Testis (tissue), 3 donors: ENCODE measurements around the gene ALDOA. TPM values are rescaled to one million over a fixed set of nuclear protein-coding genes. Genes with fewer than 3 reads are reported as not detected.
"Not testable (repeated sequence)": the region's sequence is repeated elsewhere in the genome, so short reads cannot be mapped to it uniquely, and the experiment has no call there.

Experiments used
- DNase-seq: peaks from one replicate; pipeline ENCODE4 v3.0.0-alpha.2; 2019
- H3K27ac ChIP-seq, 2 donors: fragments of 200-600 bp; sonication (generic); one replicate each; pipeline ENCODE4 v1.5.1; 2019
- H3K27me3 ChIP-seq: fragments of 200-600 bp; sonication (generic); one replicate; pipeline ENCODE4 v1.5.1; 2019
- H3K36me3 ChIP-seq: fragments of 200-600 bp; sonication (generic); one replicate; pipeline ENCODE4 v1.5.1; 2017; ENCODE audit warnings: low read depth; ENCODE audit errors: missing control alignments
- H3K4me1 ChIP-seq: fragments of 200-600 bp; sonication (generic); one replicate; pipeline ENCODE4 v1.5.1; 2019
- H3K4me3 ChIP-seq, 2 donors: fragments of 200-600 bp; sonication (generic); one replicate each; pipeline ENCODE4 v1.5.1; 2017 to 2019
- H3K9me3 ChIP-seq: fragments of 200-600 bp; sonication (generic); one replicate; pipeline ENCODE4 v1.5.1; 2017
- CTCF ChIP-seq, 3 experiments: fragments of 450-650 bp in 2 of 3; fragments of 200-600 bp in 1 of 3; sonication (generic) in 1 of 3; IDR thresholded peaks; one replicate each; pipeline ENCODE4 v1.5.1; 2016 to 2019; ENCODE audit warnings: antibody characterized with exemption in 3 of 3, mild to moderate bottlenecking in 2 of 3, moderate library complexity in 1 of 3
- POLR2A ChIP-seq: fragments of 450-650 bp; IDR thresholded peaks from one replicate; pipeline ENCODE4 v1.6.1; 2017; ENCODE audit warnings: antibody characterized with exemption, mild to moderate bottlenecking, moderate library complexity
- WGBS, 2 donors: methylation state at CpG; one replicate each; pipeline ENCODE4 v1.1.5; 2018; 5-methylcytosine and 5-hydroxymethylcytosine counted together
- intact Hi-C: fragments of 100-400 bp; cut with DNase I; formaldehyde crosslinking; loops from one replicate; pipeline ENCODE4 v1.15.1; 2023; ENCODE audit warnings: low total_unique reads
- polyA plus RNA-seq: library from polyadenylated mRNA; stranded (reverse); fragments of 350-450 nt; fragmentation: Illumina TruSeq; extraction: RNeasy Lipid Tissue Mini Kit (QIAGEN cat#74804); gene quantifications from one replicate; pipeline ENCODE4 v1.2.3, GENCODE V29; 2014; ENCODE audit warnings: low read depth, low replicate concordance; ENCODE audit not compliant: insufficient read depth
- total RNA-seq, 2 donors: library from RNA; depleted of rRNA; stranded (reverse); fragments of >200 nt; gene quantifications; one replicate each; pipeline ENCODE4 v1.2.3, GENCODE V29; 2016

The ALDOA gene
- total and polyA plus RNA-seq, 3 donors from 2014 or later = 373 to 521 (median 467) TPM

DNA sequence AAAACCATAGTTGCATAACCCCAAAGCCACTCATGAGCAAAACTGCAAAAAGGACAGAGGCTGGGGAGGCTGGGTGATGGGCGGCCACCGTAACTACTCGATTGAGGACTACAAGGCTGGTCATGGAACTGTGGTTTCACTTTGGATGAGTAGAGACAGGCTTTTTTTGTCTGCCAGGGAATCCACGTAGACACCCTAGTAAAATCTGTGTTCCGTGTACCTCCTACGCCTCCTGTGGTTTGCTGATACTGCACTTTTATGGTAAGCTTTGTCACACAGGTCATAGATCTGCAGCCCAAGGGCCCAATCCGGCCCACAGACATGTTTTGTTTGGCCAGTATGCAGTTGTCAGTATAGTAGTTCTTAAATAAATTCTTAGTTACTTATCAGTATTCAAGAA is 32.3 kb upstream of the ALDOA start:
- no peak for DNase-seq
- Histone ChIP-seq H3K4me1 (peaks cover 9% of the 10 kb centered on the region), H3K4me3 (no peak overlapping the region), H3K27ac (no peak overlapping the region), H3K9me3 (no peaks in the 10 kb centered on the region), H3K36me3 (no peaks in the 10 kb centered on the region), H3K27me3 (no peaks in the 10 kb centered on the region)
- WGBS, 2 donors = 73 to 77% methylated on average over 7 of the region's 7 CpGs
- intact Hi-C loops = no loop called here
- no peak for TF ChIP-seq POLR2A
- TF ChIP-seq CTCF (IDR thresholded peaks at IDR 0.05) = no peak

DNA sequence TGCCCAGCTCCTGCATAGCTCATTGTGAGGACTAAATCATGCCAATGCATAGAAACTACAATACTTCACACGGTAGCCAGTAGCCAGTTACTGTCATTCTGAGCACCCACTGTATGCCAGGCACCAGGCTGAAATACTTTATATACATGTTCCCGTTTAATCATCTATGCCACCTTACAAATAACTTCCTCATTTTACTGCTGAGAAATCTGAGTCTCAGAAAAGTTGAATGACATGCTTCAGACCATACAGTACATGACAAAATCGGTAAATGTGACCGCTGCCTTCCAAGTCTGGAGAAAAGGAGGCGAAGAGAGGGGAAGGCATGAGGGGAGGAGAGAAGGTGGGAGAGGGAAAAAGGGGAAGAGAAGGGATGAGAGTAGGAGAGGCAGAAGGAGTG is 25.3 kb upstream of the ALDOA start:
- no peak for TF ChIP-seq POLR2A
- no peak for TF ChIP-seq CTCF (IDR thresholded peaks at IDR 0.05)
- intact Hi-C loops = no loop called here
- Histone ChIP-seq H3K4me1 (no peaks in the 10 kb centered on the region), H3K9me3 (no peaks in the 10 kb centered on the region), H3K36me3 (no peaks in the 10 kb centered on the region), H3K27me3 (no peaks in the 10 kb centered on the region), H3K4me3 (no peak overlapping the region), H3K27ac (no peak overlapping the region)
- 80 to 85% methylated on average over 5 of the region's 5 CpGs for WGBS, 2 donors
- no peak for DNase-seq

DNA sequence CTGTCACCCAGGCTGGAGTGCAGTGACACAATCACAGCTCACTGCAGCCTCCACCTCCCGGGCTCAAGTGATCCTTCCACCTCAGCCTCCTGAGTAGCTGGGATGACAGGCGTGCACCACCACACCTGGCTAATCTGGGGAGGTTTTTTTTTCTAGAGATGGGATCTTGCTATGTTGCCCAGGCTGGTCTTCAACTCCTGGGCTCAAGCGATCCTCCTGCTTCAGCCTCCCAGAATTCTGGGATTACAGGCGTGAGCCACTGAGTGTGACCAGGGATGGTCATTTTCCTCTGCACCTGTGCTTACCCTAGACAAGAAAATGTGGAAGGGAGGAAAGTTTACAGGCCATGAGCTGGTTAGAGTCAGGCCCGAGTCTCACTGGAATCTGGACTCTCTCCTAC is 24.9 kb upstream of the ALDOA start:
- H3K4me1 ChIP-seq, H3K36me3 ChIP-seq, H3K9me3 ChIP-seq, H3K4me3 ChIP-seq, DNase-seq, H3K27ac ChIP-seq, intact Hi-C loops, H3K27me3 ChIP-seq: not testable (repeated sequence)
- 86% methylated on average over 5 of the region's 5 CpGs for WGBS, 2 donors

GRCh38 chr16:30041841-30042240 is 23.7 kb upstream of the ALDOA start:
- Histone ChIP-seq H3K27me3 (no peaks in the 10 kb centered on the region), H3K9me3 (no peaks in the 10 kb centered on the region), H3K4me1 (no peaks in the 10 kb centered on the region), H3K36me3 (no peaks in the 10 kb centered on the region), H3K4me3 (no peak overlapping the region), H3K27ac (no peak overlapping the region)
- intact Hi-C loops = no loop called here
- peak; percentile 16 to 52 (median 22) for TF ChIP-seq CTCF (IDR thresholded peaks at IDR 0.05)
- no peak for TF ChIP-seq POLR2A
- DNase-seq = no peak
- WGBS, 2 donors = 36 to 47% methylated on average over 5 of the region's 5 CpGs

- intact Hi-C loops = no loop called here
- WGBS, 2 donors = 69 to 73% methylated on average over 8 of the region's 8 CpGs
Observed at GRCh38 chr16:30046178-30046577, 19.4 kb upstream of the ALDOA start.

More at GRCh38 chr16:30046178-30046577, 19.4 kb upstream of the ALDOA start:
- Histone ChIP-seq H3K4me1 (no peaks in the 10 kb centered on the region), H3K27me3 (no peaks in the 10 kb centered on the region), H3K27ac (no peak overlapping the region), H3K36me3 (no peaks in the 10 kb centered on the region), H3K4me3 (no peak overlapping the region), H3K9me3 (no peaks in the 10 kb centered on the region)
- DNase-seq = no peak
- TF ChIP-seq POLR2A = no peak
- no peak for TF ChIP-seq CTCF (IDR thresholded peaks at IDR 0.05)
